HG03565 (cell line): ENCODE data around the gene NMUR1.

Source experiments
- ATAC-seq: cut with Tn5 transposase; IDR thresholded peaks from one replicate; pipeline ENCODE4 v1.9.1; 2021; ENCODE audit warnings: mild to moderate bottlenecking, moderate library complexity; ENCODE audit not compliant: unreplicated experiment

Gene NMUR1

GRCh38 chr2:231527955-231528635, 2.1 kb downstream of the NMUR1 start:
- no peak for ATAC-seq

- no peak for ATAC-seq
Measured at GRCh38 chr2:231527091-231527395, 3.2 kb downstream of the NMUR1 start.

- no peak for ATAC-seq
Measured at GRCh38 chr2:231526341-231527090, 3.7 kb downstream of the NMUR1 start.

GRCh38 chr2:231525248-231526163, 4.7 kb downstream of the NMUR1 start:
- no peak for ATAC-seq

- ATAC-seq = no peak
Measured at GRCh38 chr2:231524477-231525247, 5.6 kb downstream of the NMUR1 start.

- no peak for ATAC-seq
Measured at GRCh38 chr2:231523451-231524285, 6.6 kb downstream of the NMUR1 start.

- no peak for ATAC-seq
Measured at GRCh38 chr2:231522418-231523180, 7.6 kb downstream of the NMUR1 start.

GRCh38 chr2:231521443-231521842, 8.8 kb downstream of the NMUR1 start:
- no peak for ATAC-seq

GRCh38 chr2:231519975-231520555, 10.2 kb downstream of the NMUR1 start:
- ATAC-seq = no peak

GRCh38 chr2:231518771-231519170, 11.5 kb downstream of the NMUR1 start:
- no peak for ATAC-seq

- no peak for ATAC-seq
Measured at GRCh38 chr2:231515603-231516002, 14.6 kb downstream of the NMUR1 start.

GRCh38 chr2:231514951-231515297, 15.3 kb downstream of the NMUR1 start:
- no peak for ATAC-seq

GRCh38 chr2:231514225-231514950, 15.9 kb downstream of the NMUR1 start:
- peak; percentile 90 for ATAC-seq

- ATAC-seq = no peak
Measured at GRCh38 chr2:231513746-231514224, 16.5 kb downstream of the NMUR1 start.

GRCh38 chr2:231512222-231512621, 18.0 kb downstream of the NMUR1 start:
- ATAC-seq = no peak

GRCh38 chr2:231503766-231504165, 26.5 kb downstream of the NMUR1 start:
- ATAC-seq = no peak

GRCh38 chr2:231502596-231502995, 27.6 kb downstream of the NMUR1 start:
- no peak for ATAC-seq

- ATAC-seq = no peak
Measured at GRCh38 chr2:231497651-231498050, 32.6 kb downstream of the NMUR1 start.
